ACC112 (cell line): ENCODE measurements around the gene KDM1A.

Experiments used
- H2AFZ ChIP-seq: fragments of 200-600 bp; sonication (generic); one replicate; pipeline ENCODE4 v1.6.0; 2017; ENCODE audit warnings: antibody characterized with exemption, low read length; ENCODE audit not compliant: unreplicated experiment
- H3K27ac ChIP-seq: fragments of 200-600 bp; sonication (generic); 2 replicates; pipeline ENCODE4 v1.5.1; 2014; ENCODE audit warnings: low read depth, mild to moderate bottlenecking, antibody characterized with exemption, low read length, moderate library complexity
- H3K27me3 ChIP-seq: fragments of 200-600 bp; sonication (generic); 2 replicates; pipeline ENCODE4 v1.6.1; 2014; ENCODE audit warnings: mild to moderate bottlenecking, antibody characterized with exemption, low read length, moderate library complexity, mixed read lengths; ENCODE audit not compliant: insufficient read depth
- H3K36me3 ChIP-seq: fragments of 200-600 bp; sonication (generic); 2 replicates; pipeline ENCODE4 v1.6.1; 2016; ENCODE audit warnings: mild to moderate bottlenecking, antibody characterized with exemption, low read length, moderate library complexity, mixed read lengths; ENCODE audit not compliant: insufficient read depth
- H3K4me1 ChIP-seq: fragments of 200-600 bp; sonication (generic); one replicate; pipeline ENCODE4 v1.6.1; 2016; ENCODE audit warnings: low read length, mixed read lengths; ENCODE audit not compliant: insufficient read depth, unreplicated experiment, control insufficient read depth
- H3K4me3 ChIP-seq: fragments of 200-600 bp; sonication (generic); 2 replicates; pipeline ENCODE4 v1.5.1; 2014; ENCODE audit warnings: mild to moderate bottlenecking, low read depth, low read length
- H3K79me2 ChIP-seq: fragments of 200-600 bp; sonication (generic); one replicate; pipeline ENCODE4 v1.6.0; 2016; ENCODE audit warnings: low read length; ENCODE audit not compliant: control insufficient read depth, unreplicated experiment, insufficient read depth

The KDM1A gene

GRCh38 chr1:23066075-23066474 lies 46.8 kb downstream of the KDM1A start:
- H3K79me2 ChIP-seq = no peaks in the 10 kb centered on the region
- H3K27ac ChIP-seq = no peak overlapping the region
- H3K4me1 ChIP-seq = no peaks in the 10 kb centered on the region
- H3K36me3 ChIP-seq = peaks cover 8% of the 10 kb centered on the region
- H2AFZ ChIP-seq = no peak overlapping the region
- H3K27me3 ChIP-seq = no peaks in the 10 kb centered on the region
- no peak overlapping the region for H3K4me3 ChIP-seq

DNA sequence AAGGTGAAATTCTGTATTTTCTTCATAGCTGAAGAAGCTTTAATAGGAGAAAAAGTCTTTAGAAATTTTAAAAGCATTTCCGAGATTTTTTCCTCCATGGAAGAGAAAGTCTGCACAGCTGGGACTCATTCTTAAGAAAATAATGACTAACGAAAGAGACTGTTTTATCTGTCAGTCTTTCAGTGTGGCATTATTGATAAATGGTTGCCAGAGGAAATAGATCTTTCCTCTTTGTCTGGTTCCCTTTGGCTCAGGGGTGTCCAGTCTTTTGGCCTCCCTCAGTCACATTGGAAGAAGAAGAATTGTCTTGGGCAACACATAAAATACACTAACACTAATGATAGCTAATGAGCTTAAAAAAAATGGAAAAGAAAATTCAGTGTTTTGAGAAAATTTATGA lies 49.9 kb downstream of the KDM1A start:
- Histone ChIP-seq H3K27me3 (no peaks in the 10 kb centered on the region), H3K4me1 (peaks cover 3% of the 10 kb centered on the region), H3K27ac (no peak overlapping the region), H3K79me2 (no peaks in the 10 kb centered on the region), H2AFZ (no peak overlapping the region), H3K4me3 (no peak overlapping the region), H3K36me3 (peaks cover 12% of the 10 kb centered on the region)

DNA sequence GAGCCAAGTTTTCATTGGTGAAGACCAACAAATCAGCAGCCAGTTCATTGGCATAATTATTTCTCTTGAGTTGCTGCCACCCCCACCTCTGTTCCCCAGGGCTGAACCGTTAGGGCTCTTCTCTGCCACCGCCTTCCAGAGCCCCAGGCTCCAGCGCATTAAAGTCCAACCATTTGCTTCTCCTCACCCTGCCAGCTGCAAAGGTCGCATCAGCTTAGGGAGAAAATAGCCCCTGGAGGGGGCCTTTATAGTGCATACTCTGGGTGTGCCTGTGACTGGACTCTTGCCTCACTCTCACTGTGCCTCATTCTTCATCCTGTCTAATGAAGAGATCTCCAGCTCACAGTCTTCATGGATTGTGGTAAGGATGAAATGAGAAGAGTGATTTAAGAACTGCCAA lies 50.4 kb downstream of the KDM1A start:
- H3K36me3 ChIP-seq = peaks cover 12% of the 10 kb centered on the region
- no peaks in the 10 kb centered on the region for H3K79me2 ChIP-seq
- no peak overlapping the region for H3K4me3 ChIP-seq
- H3K4me1 ChIP-seq = peaks cover 3% of the 10 kb centered on the region
- H3K27me3 ChIP-seq = no peaks in the 10 kb centered on the region
- H2AFZ ChIP-seq = no peak overlapping the region
- H3K27ac ChIP-seq = no peak overlapping the region

- peaks cover 3% of the 10 kb centered on the region for H3K4me1 ChIP-seq
- H3K79me2 ChIP-seq = no peaks in the 10 kb centered on the region
- no peak overlapping the region for H2AFZ ChIP-seq
- H3K27me3 ChIP-seq = no peaks in the 10 kb centered on the region
- no peak overlapping the region for H3K27ac ChIP-seq
- H3K36me3 ChIP-seq = peaks cover 13% of the 10 kb centered on the region
- H3K4me3 ChIP-seq = no peak overlapping the region
These were observed 54.7 kb downstream of the KDM1A start for GRCh38 chr1:23074012-23074411.

- Histone ChIP-seq H3K79me2 (no peaks in the 10 kb centered on the region), H3K27ac (no peak overlapping the region), H3K36me3 (peaks cover 20% of the 10 kb centered on the region; the same call in 1 of the 2 replicates), H3K4me1 (peaks cover under 1% of the 10 kb centered on the region), H3K4me3 (no peak overlapping the region), H2AFZ (no peak overlapping the region), H3K27me3 (no peaks in the 10 kb centered on the region)
These were observed 59.8 kb downstream of the KDM1A start for GRCh38 chr1:23079025-23079424.

- H3K79me2 ChIP-seq = no peaks in the 10 kb centered on the region
- peaks cover 25% of the 10 kb centered on the region; the same call in 1 of the 2 replicates for H3K36me3 ChIP-seq
These were observed 61.6 kb downstream of the KDM1A start for GRCh38 chr1:23080885-23081284.

DNA sequence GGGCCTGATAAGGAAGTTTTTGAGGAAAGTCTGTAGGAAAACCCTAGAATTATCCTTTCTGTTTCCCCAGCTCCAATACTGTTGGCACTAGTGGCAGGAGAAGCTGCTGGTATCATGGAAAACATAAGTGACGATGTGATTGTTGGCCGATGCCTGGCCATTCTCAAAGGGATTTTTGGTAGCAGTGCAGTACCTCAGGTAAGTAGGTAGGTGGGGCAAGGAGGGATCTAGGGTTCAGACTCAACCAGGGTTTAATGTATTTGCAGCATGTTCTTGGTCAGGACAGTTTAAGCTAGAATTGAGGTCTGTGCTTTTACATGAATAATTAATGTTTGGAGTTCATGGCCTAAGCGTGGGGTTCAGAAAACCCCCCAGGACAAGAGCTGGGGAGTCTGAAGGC lies 62.1 kb downstream of the KDM1A start:
- Histone ChIP-seq H3K79me2 (no peaks in the 10 kb centered on the region), H3K36me3 (peaks cover 28% of the 10 kb centered on the region; the same call in 1 of the 2 replicates), H3K4me3 (no peak overlapping the region), H3K4me1 (no peaks in the 10 kb centered on the region), H2AFZ (no peak overlapping the region), H3K27me3 (no peaks in the 10 kb centered on the region), H3K27ac (no peak overlapping the region)

More at GRCh38 chr1:23080885-23081284, 61.6 kb downstream of the KDM1A start:
- no peak overlapping the region for H2AFZ ChIP-seq
- H3K4me3 ChIP-seq = no peak overlapping the region
- no peaks in the 10 kb centered on the region for H3K4me1 ChIP-seq
- H3K27me3 ChIP-seq = no peaks in the 10 kb centered on the region
- no peak overlapping the region for H3K27ac ChIP-seq

DNA sequence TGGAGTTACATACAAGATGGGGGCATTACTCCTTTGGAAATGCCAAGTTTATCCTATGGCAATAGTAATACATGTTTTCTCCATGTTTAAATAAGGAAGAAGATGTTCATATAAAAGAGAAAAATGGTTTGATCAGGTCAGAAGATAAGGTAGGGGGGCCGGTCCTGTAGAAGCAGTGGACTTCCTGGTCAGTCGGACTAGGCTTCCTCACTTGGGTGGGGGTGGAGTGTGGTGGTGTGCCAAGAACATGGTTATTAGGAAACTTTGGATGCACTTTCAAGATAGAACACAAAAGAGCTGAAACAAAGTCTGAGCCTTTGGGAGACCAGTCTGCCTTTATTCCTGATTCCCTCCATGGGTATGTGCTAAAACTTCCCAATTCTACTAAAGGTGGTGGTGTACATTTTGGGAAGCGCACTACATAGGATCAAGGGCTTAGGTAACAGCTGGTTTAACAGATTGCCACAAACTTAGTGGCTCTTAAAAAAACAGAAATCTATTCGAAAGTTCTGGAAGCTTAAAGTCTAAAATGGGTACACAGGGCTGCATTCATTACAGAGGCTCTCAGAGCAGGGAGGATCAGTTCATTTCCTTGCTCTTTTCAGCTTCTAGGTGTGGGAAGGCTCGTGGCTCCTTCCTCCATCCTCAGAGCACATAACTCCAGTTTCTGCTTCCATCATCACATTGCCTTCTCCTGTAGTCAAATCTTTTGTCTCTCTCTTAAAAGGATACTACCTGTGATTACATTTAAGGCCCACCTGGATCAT lies 64.6 kb downstream of the KDM1A start:
- no peaks in the 10 kb centered on the region for H3K27me3 ChIP-seq
- H3K4me3 ChIP-seq = no peak overlapping the region
- H2AFZ ChIP-seq = no peak overlapping the region
- H3K27ac ChIP-seq = no peak overlapping the region
- H3K79me2 ChIP-seq = no peaks in the 10 kb centered on the region
- no peaks in the 10 kb centered on the region for H3K4me1 ChIP-seq
- peaks cover 44% of the 10 kb centered on the region; the same call in 1 of the 2 replicates for H3K36me3 ChIP-seq

DNA sequence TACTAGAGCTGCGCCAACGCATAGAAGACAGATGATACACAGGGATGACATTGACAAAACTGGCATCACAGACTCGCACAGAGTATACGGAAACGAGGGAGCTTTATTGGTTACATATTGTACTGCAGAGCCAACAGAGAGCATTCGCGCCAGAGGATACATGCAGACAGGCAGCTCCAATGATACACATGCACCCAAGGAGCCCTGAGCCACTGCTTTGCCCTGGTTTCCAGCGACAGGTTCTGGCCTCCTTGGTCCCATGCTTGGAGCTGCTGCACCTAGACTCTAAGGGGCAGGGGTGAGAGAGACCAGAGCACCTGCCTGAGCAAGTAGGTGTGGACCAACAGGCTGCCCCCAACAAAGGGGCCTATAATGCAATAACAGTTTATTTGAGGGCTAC lies 65.6 kb downstream of the KDM1A start:
- H2AFZ ChIP-seq = no peak overlapping the region
- no peak overlapping the region for H3K27ac ChIP-seq
- H3K4me3 ChIP-seq = no peak overlapping the region
- H3K79me2 ChIP-seq = no peaks in the 10 kb centered on the region
- no peaks in the 10 kb centered on the region for H3K27me3 ChIP-seq
- no peaks in the 10 kb centered on the region for H3K4me1 ChIP-seq
- H3K36me3 ChIP-seq = peaks cover 38% of the 10 kb centered on the region; the same call in 1 of the 2 replicates

GRCh38 chr1:23085696-23086095 lies 66.4 kb downstream of the KDM1A start:
- H3K27me3 ChIP-seq = no peaks in the 10 kb centered on the region
- H3K36me3 ChIP-seq = peaks cover 38% of the 10 kb centered on the region; the same call in 1 of the 2 replicates
- H3K4me1 ChIP-seq = no peaks in the 10 kb centered on the region
- H3K4me3 ChIP-seq = no peak overlapping the region
- H2AFZ ChIP-seq = no peak overlapping the region
- no peak overlapping the region for H3K27ac ChIP-seq
- no peaks in the 10 kb centered on the region for H3K79me2 ChIP-seq

DNA sequence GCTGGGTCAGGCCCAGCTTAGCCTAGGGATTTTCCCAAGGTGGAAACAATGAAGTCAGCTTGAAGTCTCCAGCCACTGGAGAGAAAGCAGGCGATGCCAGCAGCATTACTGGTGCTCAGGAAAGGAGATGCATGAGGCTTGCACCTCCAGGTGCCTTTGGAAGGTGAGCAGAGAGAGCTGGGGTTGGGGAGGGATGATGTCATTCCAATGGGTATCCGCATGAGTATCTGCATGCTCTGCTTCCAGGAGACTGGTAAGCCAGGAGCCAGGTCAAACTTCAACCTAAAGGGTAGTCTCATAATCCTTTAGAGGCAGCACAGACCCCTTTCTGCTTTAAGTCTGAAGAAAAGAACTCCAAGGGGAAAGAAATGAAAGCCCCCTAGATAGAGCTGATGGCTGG lies 68.8 kb downstream of the KDM1A start:
- Histone ChIP-seq H3K4me1 (no peaks in the 10 kb centered on the region), H3K4me3 (no peak overlapping the region), H3K79me2 (no peaks in the 10 kb centered on the region), H3K27me3 (no peaks in the 10 kb centered on the region), H2AFZ (no peak overlapping the region), H3K27ac (no peak overlapping the region), H3K36me3 (peaks cover 51% of the 10 kb centered on the region)
